GM21737 (cell line): ENCODE data around the gene CBX8.

Experiments
- ATAC-seq: cut with Tn5 transposase; IDR thresholded peaks from one replicate; pipeline ENCODE4 v1.9.1; 2021; ENCODE audit warnings: mild to moderate bottlenecking, moderate library complexity; ENCODE audit not compliant: unreplicated experiment

CBX8 gene

DNA sequence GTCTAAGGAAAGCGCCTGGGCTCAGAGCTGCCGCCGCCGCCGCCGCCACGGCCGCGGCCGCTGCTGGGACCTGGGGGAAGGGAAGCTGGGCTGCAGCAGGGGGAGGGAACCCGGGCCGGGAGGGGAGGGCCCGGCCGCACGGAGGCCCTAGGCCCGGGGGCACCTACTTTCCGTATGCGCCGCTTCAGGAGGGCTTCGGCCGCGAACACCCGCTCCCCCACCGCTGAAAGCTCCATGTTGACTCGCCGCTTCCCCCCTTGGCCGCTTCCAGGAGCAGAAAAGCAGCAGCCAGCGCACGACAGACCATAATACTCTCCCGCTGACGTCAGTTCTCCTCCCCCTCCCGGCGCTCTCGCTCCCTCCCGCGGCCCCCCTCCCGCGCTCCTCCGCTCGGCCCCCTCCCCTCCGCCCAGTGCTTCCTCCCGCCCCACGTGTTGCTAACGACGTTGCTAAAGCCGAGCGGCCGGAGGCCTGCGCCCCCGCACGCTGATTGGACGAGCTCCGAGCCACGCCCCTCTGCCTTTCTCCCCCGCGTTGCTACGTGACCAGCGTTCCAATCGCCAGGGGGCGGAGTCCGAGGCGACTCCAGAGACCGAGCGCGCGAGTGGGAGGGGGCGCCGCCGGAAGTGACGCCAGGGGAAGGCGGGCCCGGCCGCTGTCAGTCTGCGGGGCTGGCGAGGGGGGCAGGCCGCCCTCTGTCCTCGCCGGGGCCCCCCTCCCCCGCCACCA lies at the start of gene CBX8:
TSS of gene CBX8 (minus strand) at position 315 of the 729 bp plus-strand sequence. CDS start at position 236, 79 bp downstream.
- peak; percentile 81 for ATAC-seq

DNA sequence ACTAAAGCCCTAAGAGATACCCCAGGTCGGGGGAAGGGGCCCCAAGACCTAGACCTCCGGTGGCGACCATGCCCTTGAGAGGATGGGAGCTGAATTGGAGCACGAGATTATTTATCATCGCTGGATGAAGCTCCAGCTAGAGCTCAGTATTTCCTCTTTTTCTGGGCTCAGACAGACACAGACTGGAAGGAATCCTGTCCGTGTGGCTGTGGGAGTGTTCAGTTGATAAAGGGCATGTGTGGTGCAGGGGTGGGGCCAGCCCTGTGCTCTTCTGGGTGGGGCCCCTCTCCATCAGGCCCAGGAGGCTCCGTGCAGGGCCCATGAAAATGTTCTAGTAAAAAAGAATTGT lies 48.7 kb upstream of the CBX8 start:
- no peak for ATAC-seq

DNA sequence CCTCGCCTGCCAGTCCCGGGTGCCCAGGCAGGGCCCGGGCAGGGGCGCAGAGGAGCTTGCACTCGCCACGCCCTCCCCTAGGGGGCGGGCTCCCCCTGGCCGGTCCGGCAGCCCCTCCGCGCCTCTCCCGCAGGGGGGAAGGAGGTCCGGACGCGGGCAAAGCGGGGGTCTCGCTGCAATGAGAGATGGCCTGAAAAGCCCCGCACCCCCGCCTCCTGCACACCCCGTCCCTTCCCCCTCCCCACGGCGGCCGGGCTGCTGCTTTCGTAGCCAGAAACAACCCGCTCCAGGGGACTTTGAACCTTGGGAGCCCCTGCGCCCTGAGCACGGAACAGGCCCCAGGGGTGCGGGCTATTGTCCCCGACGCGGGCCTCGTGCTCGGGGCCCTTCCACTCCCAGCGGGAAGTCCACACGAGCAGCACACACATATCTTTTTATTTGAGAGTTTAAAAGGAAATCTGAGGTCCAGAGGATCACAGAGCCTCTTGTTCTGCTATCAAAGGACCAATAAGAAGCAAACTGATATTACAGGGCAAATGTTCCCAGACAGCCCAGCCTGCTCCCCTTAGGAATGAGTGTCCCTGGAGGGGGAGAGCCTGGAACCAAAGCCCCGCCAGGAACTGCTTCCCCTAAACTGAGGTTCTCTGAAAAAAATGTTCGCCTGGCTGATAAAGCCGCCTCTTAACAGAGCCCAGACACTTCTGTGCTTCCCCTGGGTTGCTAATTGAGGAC lies 48.2 kb upstream of the CBX8 start:
- no peak for ATAC-seq

DNA sequence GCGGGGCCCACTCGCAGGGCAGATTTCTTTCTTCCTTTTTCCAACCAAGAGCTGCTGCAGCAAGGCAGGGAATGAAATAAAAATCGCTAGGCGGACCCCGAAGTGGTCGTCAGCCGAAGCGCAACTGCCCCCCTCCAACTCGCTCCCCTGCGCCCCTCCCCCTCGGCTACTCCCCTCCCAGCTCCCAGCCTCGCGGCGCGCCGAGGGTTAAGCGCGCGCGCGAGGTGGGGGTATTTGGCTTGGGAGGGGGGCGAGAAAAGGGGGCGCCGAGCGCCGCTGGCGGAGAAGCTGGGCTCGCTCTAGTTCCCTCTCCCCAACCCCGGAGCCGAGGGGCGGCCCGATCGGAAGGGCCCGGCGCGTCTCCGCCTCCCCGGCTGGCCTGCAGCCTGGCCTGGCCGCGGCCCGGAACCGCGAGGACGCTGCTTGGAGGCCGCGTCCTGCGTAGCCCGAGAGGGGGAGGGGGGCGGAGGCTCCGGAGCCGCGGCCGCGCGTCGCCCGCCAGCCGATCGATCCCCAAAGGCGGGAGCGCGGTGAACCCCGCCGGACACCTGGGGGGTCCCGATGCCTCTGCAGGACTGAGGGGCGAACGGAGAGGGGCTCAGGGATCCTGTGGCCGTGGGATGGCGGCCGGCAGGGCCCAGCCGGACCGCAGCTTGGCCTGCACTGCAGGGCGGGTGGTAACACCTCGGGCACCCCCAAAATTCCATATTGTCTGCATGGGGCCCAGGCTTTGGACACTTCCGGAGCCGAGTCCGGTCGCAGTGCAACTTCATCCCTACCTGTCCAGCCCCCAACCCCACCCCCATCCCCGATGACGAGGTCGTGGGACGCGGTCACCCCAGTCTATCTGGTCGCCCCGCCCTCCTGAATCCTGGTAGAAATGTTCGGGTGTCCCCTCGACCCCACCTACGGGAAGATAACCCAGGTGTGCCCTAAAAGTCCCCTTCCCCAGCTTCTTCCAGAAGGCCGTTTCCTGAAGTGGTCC lies 47.2 kb upstream of the CBX8 start:
- ATAC-seq: no peak

DNA sequence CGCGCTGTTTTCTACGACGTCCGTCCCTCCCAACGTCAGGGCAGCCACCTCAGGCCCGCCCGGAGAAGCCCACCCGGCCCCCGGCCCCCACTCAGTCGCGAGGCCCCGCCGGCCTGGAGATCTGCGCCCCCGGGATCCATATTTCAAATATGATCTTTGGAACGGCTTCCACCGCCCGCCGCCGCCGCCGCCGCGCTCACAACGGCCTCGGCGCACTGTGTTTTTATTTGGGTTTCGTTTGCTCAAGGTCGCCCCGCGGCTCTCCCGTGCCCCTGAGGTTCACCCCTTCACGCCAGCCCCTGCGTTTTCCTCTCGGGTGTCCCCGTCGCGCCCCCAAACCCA lies 46.6 kb upstream of the CBX8 start:
- no peak for ATAC-seq

DNA sequence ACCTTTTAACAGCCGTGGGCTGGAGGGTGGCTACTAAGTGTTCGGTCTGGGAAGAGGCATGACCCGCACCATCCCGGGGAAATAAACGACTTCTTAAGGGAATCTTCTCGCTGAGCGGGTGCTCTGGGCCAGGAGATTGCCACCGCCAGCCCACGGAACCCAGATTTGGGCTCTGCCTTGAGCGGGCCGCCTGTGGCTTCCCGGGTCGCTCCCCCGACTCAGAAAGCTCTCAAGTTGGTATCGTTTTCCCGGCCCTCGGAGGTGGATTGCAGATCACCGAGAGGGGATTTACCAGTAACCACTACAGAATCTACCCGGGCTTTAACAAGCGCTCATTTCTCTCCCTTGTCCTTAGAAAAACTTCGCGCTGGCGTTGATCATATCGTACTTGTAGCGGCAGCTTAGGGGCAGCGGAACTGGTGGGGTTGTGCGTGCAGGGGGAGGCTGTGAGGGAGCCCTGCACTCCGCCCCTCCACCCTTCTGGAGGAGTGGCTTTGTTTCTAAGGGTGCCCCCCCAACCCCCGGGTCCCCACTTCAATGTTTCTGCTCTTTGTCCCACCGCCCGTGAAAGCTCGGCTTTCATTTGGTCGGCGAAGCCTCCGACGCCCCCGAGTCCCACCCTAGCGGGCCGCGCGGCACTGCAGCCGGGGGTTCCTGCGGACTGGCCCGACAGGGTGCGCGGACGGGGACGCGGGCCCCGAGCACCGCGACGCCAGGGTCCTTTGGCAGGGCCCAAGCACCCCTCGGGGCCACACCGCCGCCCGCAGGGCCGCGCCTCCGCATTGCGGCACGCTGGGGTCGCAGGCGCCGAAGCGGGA lies 46.0 kb upstream of the CBX8 start:
- no peak for ATAC-seq

DNA sequence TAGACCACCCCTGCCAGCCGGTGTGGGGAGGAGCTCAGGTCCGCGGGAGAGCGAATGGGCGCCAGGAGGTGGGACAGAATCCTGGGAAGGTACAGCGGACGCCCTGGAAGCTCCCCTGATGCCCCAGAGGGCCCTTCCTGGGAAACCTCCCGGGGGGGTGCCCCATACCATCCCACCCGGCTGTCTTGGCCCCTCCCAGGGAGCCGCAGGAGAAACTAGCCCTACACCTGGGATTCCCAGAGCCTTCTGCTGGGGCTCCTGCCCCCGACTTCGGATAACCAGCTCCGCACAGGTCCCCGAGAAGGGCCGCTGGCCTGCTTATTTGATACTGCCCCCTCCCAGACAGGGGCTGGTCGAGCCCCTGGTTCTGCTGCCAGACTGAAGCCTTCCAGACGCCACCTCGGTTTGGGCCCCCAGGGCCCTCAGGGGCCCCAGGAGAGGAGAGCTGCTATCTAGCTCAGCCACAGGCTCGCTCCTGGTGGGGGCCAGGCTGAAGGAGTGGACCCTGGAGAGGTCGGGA lies 45.3 kb upstream of the CBX8 start:
- ATAC-seq: no peak

DNA sequence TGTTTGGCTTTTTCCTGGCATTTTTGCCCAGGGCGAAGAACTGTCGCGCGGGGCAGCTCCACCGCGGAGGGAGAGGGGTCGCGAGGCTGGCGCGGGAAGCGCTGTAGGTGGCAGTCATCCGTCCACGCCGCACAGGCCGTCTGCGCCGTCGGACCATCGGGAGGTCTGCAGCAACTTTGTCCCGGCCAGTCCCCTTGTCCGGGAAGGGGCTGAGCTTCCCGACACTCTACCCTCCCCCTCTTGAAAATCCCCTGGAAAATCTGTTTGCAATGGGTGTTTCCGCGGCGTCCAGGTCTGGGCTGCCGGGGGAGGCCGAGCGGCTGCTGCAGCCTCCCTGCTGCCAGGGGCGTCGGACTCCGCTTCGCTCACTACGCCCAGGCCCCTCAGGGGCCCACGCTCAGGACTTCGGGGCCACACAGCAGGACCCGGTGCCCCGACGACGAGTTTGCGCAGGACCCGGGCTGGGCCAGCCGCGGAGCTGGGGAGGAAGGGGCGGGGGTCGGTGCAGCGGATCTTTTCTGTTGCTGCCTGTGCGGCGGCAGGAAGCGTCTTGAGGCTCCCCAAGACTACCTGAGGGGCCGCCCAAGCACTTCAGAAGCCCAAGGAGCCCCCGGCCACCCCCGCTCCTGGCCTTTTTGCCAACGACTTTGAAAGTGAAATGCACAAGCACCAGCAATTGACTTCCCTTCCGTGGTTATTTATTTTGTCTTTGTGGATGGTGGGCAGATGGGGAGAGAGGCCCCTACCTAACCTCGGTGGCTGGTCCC lies 44.7 kb upstream of the CBX8 start:
- no peak for ATAC-seq

DNA sequence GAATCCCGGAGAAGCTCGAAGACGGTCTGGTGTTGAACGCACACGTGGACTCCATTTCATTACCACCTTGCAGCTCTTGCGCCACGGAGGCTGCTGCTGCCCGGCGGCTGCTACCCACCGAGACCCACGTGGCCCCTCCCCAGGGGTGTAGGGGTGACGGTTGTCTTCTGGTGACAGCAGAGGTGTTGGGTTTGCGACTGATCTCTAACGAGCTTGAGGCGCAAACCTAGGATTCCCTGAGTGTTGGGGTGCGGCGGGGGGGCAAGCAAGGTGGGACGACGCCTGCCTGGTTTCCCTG lies 44.1 kb upstream of the CBX8 start:
- ATAC-seq: no peak

DNA sequence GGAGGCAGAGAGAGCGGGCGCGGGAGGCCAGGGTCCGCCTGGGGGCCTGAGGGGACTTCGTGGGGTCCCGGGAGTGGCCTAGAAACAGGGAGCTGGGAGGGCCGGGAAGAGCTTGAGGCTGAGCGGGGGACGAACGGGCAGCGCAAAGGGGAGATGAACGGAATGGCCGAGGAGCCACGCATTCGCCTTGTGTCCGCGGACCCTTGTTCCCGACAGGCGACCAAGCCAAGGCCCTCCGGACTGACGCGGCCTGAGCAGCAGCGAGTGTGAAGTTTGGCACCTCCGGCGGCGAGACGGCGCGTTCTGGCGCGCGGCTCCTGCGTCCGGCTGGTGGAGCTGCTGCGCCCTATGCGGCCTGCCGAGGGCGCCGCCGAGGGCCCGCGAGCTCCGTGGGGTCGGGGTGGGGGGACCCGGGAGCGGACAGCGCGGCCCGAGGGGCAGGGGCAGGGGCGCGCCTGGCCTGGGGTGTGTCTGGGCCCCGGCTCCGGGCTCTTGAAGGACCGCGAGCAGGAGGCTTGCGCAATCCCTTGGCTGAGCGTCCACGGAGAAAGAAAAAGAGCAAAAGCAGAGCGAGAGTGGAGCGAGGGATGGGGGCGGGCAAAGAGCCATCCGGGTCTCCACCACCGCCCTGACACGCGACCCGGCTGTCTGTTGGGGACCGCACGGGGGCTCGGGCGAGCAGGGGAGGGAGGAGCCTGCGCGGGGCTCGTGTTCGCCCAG lies 43.6 kb upstream of the CBX8 start:
- no peak for ATAC-seq

DNA sequence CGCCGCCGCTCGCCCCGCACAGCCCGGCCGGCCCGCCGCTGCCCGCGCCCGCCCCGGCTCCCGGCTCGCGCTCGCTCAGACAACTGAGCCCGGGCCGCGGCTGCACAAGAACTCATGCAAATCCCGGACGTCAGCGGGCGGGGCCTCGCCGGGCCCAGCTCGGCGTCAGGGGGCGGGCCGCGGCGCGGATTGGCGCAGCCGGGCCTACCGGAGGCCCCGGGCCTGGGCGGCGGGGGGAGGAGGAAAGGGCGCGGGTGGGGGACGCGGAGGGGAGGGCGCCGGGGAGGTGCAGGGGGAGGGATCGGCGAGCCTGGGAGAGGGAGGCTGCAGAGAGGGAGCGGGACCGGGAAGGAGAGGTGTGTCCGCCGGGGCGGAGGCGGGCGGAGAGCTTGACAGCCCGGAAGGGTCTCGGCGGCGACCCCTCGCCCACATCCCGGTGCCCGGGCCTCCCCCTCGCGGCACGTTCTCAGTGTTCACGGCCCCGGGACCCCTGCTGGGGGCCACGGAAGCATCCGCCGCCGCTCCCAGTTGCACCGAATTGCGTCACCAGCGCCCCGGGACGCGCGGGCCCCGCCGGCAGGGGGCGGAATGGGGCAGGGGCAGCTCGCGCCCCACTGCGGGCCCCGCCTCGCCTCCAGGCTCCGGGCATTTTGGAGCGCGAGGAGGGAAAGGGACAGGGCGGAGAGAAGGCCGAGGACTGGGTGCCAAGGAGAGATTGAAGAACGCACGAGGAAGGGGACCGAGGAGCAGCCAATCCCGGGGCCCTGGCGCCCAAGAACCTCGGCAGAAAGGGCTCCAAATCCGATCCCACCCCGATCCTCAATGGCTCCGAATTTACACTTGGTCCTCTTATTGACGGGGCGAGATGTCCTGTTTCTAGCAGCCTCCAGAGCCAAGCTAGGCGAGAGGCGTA lies 42.7 kb upstream of the CBX8 start, which contains the start of gene CBX4:
TSS of gene CBX4 (minus strand) at position 85 of the 913 bp plus-strand sequence. CDS start 189 bp downstream, outside the sequence.
- peak; percentile 50 for ATAC-seq

DNA sequence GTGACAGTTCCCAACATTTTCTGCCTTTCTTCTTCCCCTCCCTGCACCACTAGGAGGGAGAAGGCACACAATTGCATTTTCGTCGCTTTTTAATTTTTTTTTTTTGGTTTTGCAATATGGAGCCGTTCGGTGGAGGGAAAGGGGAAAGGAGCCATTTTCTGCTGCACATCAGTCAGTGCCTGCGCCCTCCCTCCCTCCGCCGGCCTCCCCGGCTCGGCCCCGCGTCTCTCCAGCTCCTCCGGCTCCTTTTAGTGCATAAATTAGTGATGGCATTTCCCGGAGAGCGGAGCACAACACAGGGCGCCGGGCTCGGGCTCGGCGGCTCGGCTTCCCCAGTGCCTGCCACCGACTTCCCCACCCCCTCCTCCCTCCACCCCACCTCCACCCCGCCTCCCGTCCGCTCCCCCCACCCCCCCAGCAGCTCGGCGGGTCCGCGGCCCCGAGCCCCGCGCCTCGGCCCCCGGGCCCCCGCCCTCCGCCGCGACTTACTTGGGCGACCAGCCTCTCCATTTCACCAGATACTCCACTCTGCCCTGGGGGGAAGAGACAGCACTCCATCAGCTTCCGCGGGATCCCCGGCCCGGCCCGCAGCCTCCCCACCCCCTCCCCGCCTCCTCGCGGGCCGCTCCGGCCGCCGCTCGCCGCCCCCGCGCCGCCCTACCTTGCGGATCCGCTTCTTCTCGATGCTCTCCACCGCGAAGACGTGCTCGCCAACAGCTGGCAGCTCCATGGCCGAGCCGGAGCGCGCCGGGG lies 41.8 kb upstream of the CBX8 start:
- peak; percentile 22 for ATAC-seq

DNA sequence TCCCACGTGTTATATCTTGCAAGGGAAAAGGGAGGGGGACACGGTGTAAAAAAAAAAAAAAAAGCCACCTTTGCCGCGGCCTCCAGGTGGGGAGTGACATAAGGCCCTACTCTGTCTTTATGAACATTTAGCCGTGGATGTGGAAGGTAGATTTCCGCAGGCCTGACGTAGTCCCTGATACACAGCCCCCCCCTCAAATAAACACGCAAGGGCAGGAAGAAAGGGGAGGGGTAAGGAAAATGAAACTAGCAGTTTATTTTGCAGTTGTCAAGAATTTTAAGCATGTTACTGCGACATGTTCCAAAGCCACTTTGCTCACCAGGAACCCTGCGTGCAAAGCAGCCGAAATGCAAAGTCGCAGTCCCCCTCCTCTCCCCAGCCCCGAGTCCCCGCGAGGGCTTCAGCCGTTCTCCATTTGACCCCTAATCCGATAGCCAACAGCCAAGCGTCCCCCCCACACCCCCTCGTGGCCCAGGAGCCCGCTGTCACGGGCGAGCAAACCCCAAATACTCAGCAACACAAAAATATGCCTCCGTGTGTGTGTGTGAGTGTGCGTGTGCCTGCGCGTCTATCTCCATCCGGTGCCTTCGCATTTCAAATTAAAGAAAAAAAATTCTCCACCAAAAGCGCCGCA lies 41.1 kb upstream of the CBX8 start:
- ATAC-seq: no peak

DNA sequence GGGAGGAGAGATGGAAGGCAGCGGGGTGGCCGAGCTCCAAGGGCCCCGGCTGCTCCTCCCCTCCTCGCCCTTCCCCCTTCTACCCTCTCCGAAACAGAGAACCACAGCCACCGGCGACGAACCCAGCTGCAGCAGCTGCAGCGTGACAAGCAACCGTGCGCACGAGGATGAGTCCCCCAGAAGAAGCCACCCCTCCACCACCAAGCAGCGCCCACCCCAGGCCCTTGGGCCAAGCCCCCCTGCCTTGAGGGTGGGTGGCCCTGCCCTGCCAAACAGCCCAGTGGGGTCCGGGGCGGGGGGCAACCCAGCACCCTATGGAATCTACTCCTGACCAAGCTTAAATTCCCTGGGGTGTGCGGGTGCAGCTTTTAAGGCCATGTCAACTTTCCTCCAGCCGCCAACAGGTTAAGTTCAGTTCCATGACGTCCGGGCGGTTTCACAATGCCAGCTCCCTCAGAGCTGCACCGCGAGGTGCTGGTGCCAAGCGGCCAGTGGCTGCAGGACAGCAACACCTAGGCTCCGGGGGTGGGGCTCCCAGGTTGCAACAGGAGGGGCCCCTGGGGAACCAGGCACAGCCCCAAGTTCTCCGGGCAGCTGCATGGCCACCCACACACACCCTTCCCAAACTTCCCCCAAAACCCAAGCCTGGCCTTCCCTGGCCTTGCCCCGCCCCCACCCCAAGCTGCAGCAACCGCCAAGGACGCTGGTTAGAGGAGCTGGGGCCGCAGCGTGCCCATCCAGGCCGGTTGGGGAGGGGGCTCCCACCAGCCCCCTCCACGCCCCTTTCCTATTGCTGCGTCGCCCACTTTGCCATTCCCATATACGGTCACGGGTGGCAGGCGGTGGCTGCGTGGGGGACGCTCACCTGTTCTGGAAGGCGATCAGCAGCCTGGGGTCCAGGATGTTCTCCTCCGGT lies 40.4 kb upstream of the CBX8 start:
- ATAC-seq: no peak

DNA sequence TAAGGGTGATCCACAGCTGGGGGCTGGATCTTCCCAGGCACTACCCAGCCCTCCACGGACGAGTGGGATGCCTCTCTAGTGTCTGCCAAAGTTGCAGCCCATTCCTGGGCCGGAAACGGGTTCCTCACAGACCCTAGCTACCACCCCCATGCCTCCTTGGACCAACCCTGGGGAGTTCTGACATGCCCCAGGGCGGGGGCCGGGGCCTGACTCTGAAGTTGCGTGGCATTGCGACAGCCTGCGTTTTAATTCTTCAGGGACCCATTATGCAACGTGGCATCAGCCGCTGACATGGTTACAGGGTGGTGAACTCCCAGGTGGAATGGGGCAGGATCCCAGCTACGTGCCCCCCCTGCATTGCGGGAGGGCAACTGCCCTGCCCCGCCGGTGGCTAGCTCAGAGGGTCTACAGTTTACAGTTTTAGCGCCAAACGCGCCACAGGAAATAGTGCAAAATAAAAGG lies 39.7 kb upstream of the CBX8 start:
- ATAC-seq: no peak
